ENCODE measurements around the gene PRRC2C.

Gene PRRC2C

GRCh38 chr1:171476829-171477228 lies 8.5 kb upstream of the PRRC2C start:
- Histone ChIP-seq H3K23ac (ENCODE audit: low read length) (no peak overlapping the region), H3K27me3 (ENCODE audit: insufficient read depth, low read length, poor library complexity) (no peaks in the 10 kb centered on the region), H3K79me1 (ENCODE audit: low read length) (no peaks in the 10 kb centered on the region), H2AK5ac (ENCODE audit: low read length) (no peak overlapping the region), H3K56ac (ENCODE audit: low read length) (no peak overlapping the region), H3K27ac (ENCODE audit: low read depth, low read length) (no peak overlapping the region), H3K18ac (ENCODE audit: low read length) (no peak overlapping the region), H4K8ac (ENCODE audit: low read depth, low read length) (no peak overlapping the region), H2BK120ac (ENCODE audit: low read depth, low read length) (no peak overlapping the region), H2BK5ac (ENCODE audit: low read length) (no peak overlapping the region), H4K5ac (ENCODE audit: low read length) (no peak overlapping the region), H3K4me1 (ENCODE audit: control insufficient read depth, low read depth, low read length) (no peaks in the 10 kb centered on the region), H3K4me3 (ENCODE audit: low read length) (no peak overlapping the region), H2BK15ac (replicated peaks; ENCODE audit: low read depth) (no peak overlapping the region), H3K79me2 (ENCODE audit: control insufficient read depth, insufficient read depth, low read length) (no peaks in the 10 kb centered on the region), H3K4me2 (ENCODE audit: low read length) (no peak overlapping the region), H3K36me3 (ENCODE audit: control insufficient read depth, insufficient read depth, low read length) (no peaks in the 10 kb centered on the region), H3K9ac (ENCODE audit: low read length) (no peak overlapping the region), H3K4ac (ENCODE audit: low read depth, low read length) (no peak overlapping the region)
- DNase-seq: no peak
- WGBS (ENCODE audit: extremely low coverage, insufficient coverage, low lambda C conversion rate): no CpG with 5 or more reads among the region's 1 CpG

- Histone ChIP-seq H3K36me3 (ENCODE audit: control insufficient read depth, insufficient read depth, low read length) (no peaks in the 10 kb centered on the region), H2AK5ac (ENCODE audit: low read length) (no peak overlapping the region), H3K27ac (ENCODE audit: low read depth, low read length) (no peak overlapping the region), H3K9ac (ENCODE audit: low read length) (no peak overlapping the region), H3K23ac (ENCODE audit: low read length) (no peak overlapping the region), H3K4me2 (ENCODE audit: low read length) (no peak overlapping the region), H2BK15ac (replicated peaks; ENCODE audit: low read depth) (no peak overlapping the region), H3K79me2 (ENCODE audit: control insufficient read depth, insufficient read depth, low read length) (no peaks in the 10 kb centered on the region), H3K4ac (ENCODE audit: low read depth, low read length) (no peak overlapping the region), H3K56ac (ENCODE audit: low read length) (no peak overlapping the region), H3K4me3 (ENCODE audit: low read length) (no peak overlapping the region), H3K79me1 (ENCODE audit: low read length) (no peaks in the 10 kb centered on the region), H3K18ac (ENCODE audit: low read length) (no peak overlapping the region), H4K8ac (ENCODE audit: low read depth, low read length) (no peak overlapping the region), H3K27me3 (ENCODE audit: insufficient read depth, low read length, poor library complexity) (no peaks in the 10 kb centered on the region), H4K5ac (ENCODE audit: low read length) (no peak overlapping the region), H2BK5ac (ENCODE audit: low read length) (no peak overlapping the region), H2BK120ac (ENCODE audit: low read depth, low read length) (no peak overlapping the region), H3K4me1 (ENCODE audit: control insufficient read depth, low read depth, low read length) (no peaks in the 10 kb centered on the region)
- WGBS (ENCODE audit: extremely low coverage, insufficient coverage, low lambda C conversion rate): no CpG with 5 or more reads among the region's 1 CpG
- no peak for DNase-seq
Observed at GRCh38 chr1:171477804-171478203, 7.5 kb upstream of the PRRC2C start.

GRCh38 chr1:171480035-171480434 lies 5.3 kb upstream of the PRRC2C start:
- H3K27ac ChIP-seq (ENCODE audit: low read depth, low read length): no peak overlapping the region
- no peak overlapping the region for H3K4me2 ChIP-seq (ENCODE audit: low read length)
- no CpG with 5 or more reads among the region's 2 CpGs for WGBS (ENCODE audit: extremely low coverage, insufficient coverage, low lambda C conversion rate)
- H2BK15ac ChIP-seq (replicated peaks; ENCODE audit: low read depth): no peak overlapping the region
- DNase-seq: peak; percentile 70
- H3K79me2 ChIP-seq (ENCODE audit: control insufficient read depth, insufficient read depth, low read length): no peaks in the 10 kb centered on the region
- H2BK120ac ChIP-seq (ENCODE audit: low read depth, low read length): no peak overlapping the region
- H3K23ac ChIP-seq (ENCODE audit: low read length): no peak overlapping the region
- no peak overlapping the region for H4K5ac ChIP-seq (ENCODE audit: low read length)
- peak overlapping the region; percentile 15 for H3K56ac ChIP-seq (ENCODE audit: low read length)
- H3K18ac ChIP-seq (ENCODE audit: low read length): no peak overlapping the region
- no peaks in the 10 kb centered on the region for H3K27me3 ChIP-seq (ENCODE audit: insufficient read depth, low read length, poor library complexity)
- no peak overlapping the region for H3K9ac ChIP-seq (ENCODE audit: low read length)
- H3K36me3 ChIP-seq (ENCODE audit: control insufficient read depth, insufficient read depth, low read length): no peaks in the 10 kb centered on the region
- H4K8ac ChIP-seq (ENCODE audit: low read depth, low read length): no peak overlapping the region
- H3K79me1 ChIP-seq (ENCODE audit: low read length): no peaks in the 10 kb centered on the region
- H3K4ac ChIP-seq (ENCODE audit: low read depth, low read length): no peak overlapping the region
- no peak overlapping the region for H3K4me3 ChIP-seq (ENCODE audit: low read length)
- H2BK5ac ChIP-seq (ENCODE audit: low read length): no peak overlapping the region
- no peak overlapping the region for H2AK5ac ChIP-seq (ENCODE audit: low read length)
- H3K4me1 ChIP-seq (ENCODE audit: control insufficient read depth, low read depth, low read length): no peaks in the 10 kb centered on the region

GRCh38 chr1:171484760-171485374 lies 463 bp upstream of the PRRC2C start:
- Histone ChIP-seq H3K18ac (ENCODE audit: low read length) (no peak overlapping the region), H3K23ac (ENCODE audit: low read length) (no peak overlapping the region), H3K27me3 (ENCODE audit: insufficient read depth, low read length, poor library complexity) (no peaks in the 10 kb centered on the region), H3K79me1 (ENCODE audit: low read length) (no peaks in the 10 kb centered on the region), H3K36me3 (ENCODE audit: control insufficient read depth, insufficient read depth, low read length) (no peaks in the 10 kb centered on the region), H3K56ac (ENCODE audit: low read length) (peak overlapping the region; percentile 86), H3K4ac (ENCODE audit: low read depth, low read length) (no peak overlapping the region), H2BK120ac (ENCODE audit: low read depth, low read length) (no peak overlapping the region), H3K4me2 (ENCODE audit: low read length) (peak overlapping the region; percentile 12), H4K8ac (ENCODE audit: low read depth, low read length) (peak overlapping the region; percentile 84), H3K4me3 (ENCODE audit: low read length) (no peak overlapping the region), H3K27ac (ENCODE audit: low read depth, low read length) (no peak overlapping the region), H3K4me1 (ENCODE audit: control insufficient read depth, low read depth, low read length) (peaks cover 2% of the 10 kb centered on the region), H3K9ac (ENCODE audit: low read length) (peak overlapping the region; percentile 66), H4K5ac (ENCODE audit: low read length) (no peak overlapping the region), H3K79me2 (ENCODE audit: control insufficient read depth, insufficient read depth, low read length) (peaks cover 40% of the 10 kb centered on the region), H2BK15ac (replicated peaks; ENCODE audit: low read depth) (no peak overlapping the region), H2AK5ac (ENCODE audit: low read length) (no peak overlapping the region), H2BK5ac (ENCODE audit: low read length) (no peak overlapping the region)
- WGBS (ENCODE audit: extremely low coverage, insufficient coverage, low lambda C conversion rate): no CpG with 5 or more reads among the region's 6 CpGs
- DNase-seq: no peak

- H3K4me3 ChIP-seq (ENCODE audit: low read length): peak overlapping the region; percentile 48
- H3K27ac ChIP-seq (ENCODE audit: low read depth, low read length): peak overlapping the region; percentile 82
- H3K4me1 ChIP-seq (ENCODE audit: control insufficient read depth, low read depth, low read length): peaks cover 2% of the 10 kb centered on the region
- H3K79me2 ChIP-seq (ENCODE audit: control insufficient read depth, insufficient read depth, low read length): peaks cover 51% of the 10 kb centered on the region
- peak; percentile 86 for DNase-seq
- no peaks in the 10 kb centered on the region for H3K27me3 ChIP-seq (ENCODE audit: insufficient read depth, low read length, poor library complexity)
- no peaks in the 10 kb centered on the region for H3K36me3 ChIP-seq (ENCODE audit: control insufficient read depth, insufficient read depth, low read length)
- H2AK5ac ChIP-seq (ENCODE audit: low read length): no peak overlapping the region
- peak overlapping the region; percentile 82 for H3K9ac ChIP-seq (ENCODE audit: low read length)
- peak overlapping the region; percentile 1 for H2BK5ac ChIP-seq (ENCODE audit: low read length)
- no CpG with 5 or more reads among the region's 17 CpGs for WGBS (ENCODE audit: extremely low coverage, insufficient coverage, low lambda C conversion rate)
- peak overlapping the region; percentile 85 for H3K4me2 ChIP-seq (ENCODE audit: low read length)
- no peak overlapping the region for H2BK120ac ChIP-seq (ENCODE audit: low read depth, low read length)
- peak overlapping the region; percentile 74 for H3K4ac ChIP-seq (ENCODE audit: low read depth, low read length)
- H4K8ac ChIP-seq (ENCODE audit: low read depth, low read length): no peak overlapping the region
- no peak overlapping the region for H2BK15ac ChIP-seq (replicated peaks; ENCODE audit: low read depth)
- peak overlapping the region; percentile 92 for H3K56ac ChIP-seq (ENCODE audit: low read length)
- peak overlapping the region; percentile 64 for H3K18ac ChIP-seq (ENCODE audit: low read length)
- H3K79me1 ChIP-seq (ENCODE audit: low read length): no peaks in the 10 kb centered on the region
- no peak overlapping the region for H4K5ac ChIP-seq (ENCODE audit: low read length)
- H3K23ac ChIP-seq (ENCODE audit: low read length): no peak overlapping the region
Observed at GRCh38 chr1:171486048-171486519, 754 bp downstream of the PRRC2C start.

- H4K8ac ChIP-seq (ENCODE audit: low read depth, low read length): no peak overlapping the region
- no peak overlapping the region for H3K56ac ChIP-seq (ENCODE audit: low read length)
- no peak for DNase-seq
- peak overlapping the region; percentile 82 for H3K9ac ChIP-seq (ENCODE audit: low read length)
- H3K18ac ChIP-seq (ENCODE audit: low read length): no peak overlapping the region
- H4K5ac ChIP-seq (ENCODE audit: low read length): no peak overlapping the region
- H3K23ac ChIP-seq (ENCODE audit: low read length): no peak overlapping the region
- H3K4ac ChIP-seq (ENCODE audit: low read depth, low read length): no peak overlapping the region
- no peaks in the 10 kb centered on the region for H3K36me3 ChIP-seq (ENCODE audit: control insufficient read depth, insufficient read depth, low read length)
- peak overlapping the region; percentile 43 for H3K4me2 ChIP-seq (ENCODE audit: low read length)
- no peak overlapping the region for H2BK120ac ChIP-seq (ENCODE audit: low read depth, low read length)
- no peak overlapping the region for H2BK15ac ChIP-seq (replicated peaks; ENCODE audit: low read depth)
- peaks cover 58% of the 10 kb centered on the region for H3K79me2 ChIP-seq (ENCODE audit: control insufficient read depth, insufficient read depth, low read length)
- no peak overlapping the region for H2BK5ac ChIP-seq (ENCODE audit: low read length)
- no peak overlapping the region for H3K4me3 ChIP-seq (ENCODE audit: low read length)
- no peak overlapping the region for H3K27ac ChIP-seq (ENCODE audit: low read depth, low read length)
- no peaks in the 10 kb centered on the region for H3K27me3 ChIP-seq (ENCODE audit: insufficient read depth, low read length, poor library complexity)
- H3K79me1 ChIP-seq (ENCODE audit: low read length): no peaks in the 10 kb centered on the region
- peaks cover 2% of the 10 kb centered on the region for H3K4me1 ChIP-seq (ENCODE audit: control insufficient read depth, low read depth, low read length)
- H2AK5ac ChIP-seq (ENCODE audit: low read length): no peak overlapping the region
Observed at GRCh38 chr1:171487038-171487437, 1.7 kb downstream of the PRRC2C start.
